Kidney (tissue), 14 donors: ENCODE data around the gene FAM184B. TPM values are rescaled to one million over a fixed set of nuclear protein-coding genes. Genes with fewer than 3 reads are reported as not detected.
A peak's percentile ranks its signal among the peaks of the same experiment; 100 is the strongest.

Experiments
- DNase-seq, 5 donors: peaks; one replicate each; pipeline ENCODE4 v3.0.0-alpha.2; 2013 to 2020
- FAIRE-seq: peaks from 2 replicates; lab custom pipeline; 2012; peaks lifted over from hg19 to GRCh38; lab: Jason Lieb, UNC
- H3K27ac ChIP-seq, 2 donors: one replicate each; pipeline ENCODE4 v1.7.0; 2013; ENCODE audit warnings: low read depth in 2 of 2, low read length in 2 of 2, inconsistent platforms in 1 of 2
- H3K27me3 ChIP-seq: one replicate; pipeline ENCODE4 v1.7.1; 2013; ENCODE audit warnings: low read length, inconsistent platforms; ENCODE audit not compliant: control insufficient read depth, insufficient read depth
- H3K36me3 ChIP-seq, 3 donors: one replicate each; pipeline versions ENCODE4 v1.7.0 to v1.7.1; 2013; ENCODE audit warnings: low read length in 3 of 3, control low read depth in 1 of 3, inconsistent platforms in 1 of 3; ENCODE audit not compliant: insufficient read depth in 3 of 3, control insufficient read depth in 2 of 3
- H3K4me1 ChIP-seq, 3 donors: one replicate each; pipeline versions ENCODE4 v1.7.0 to v1.7.1; 2013; ENCODE audit warnings: low read length in 3 of 3, inconsistent platforms in 1 of 3, low read depth in 1 of 3; ENCODE audit not compliant: control insufficient read depth in 2 of 3, insufficient read depth in 2 of 3
- H3K4me3 ChIP-seq, 3 donors: one replicate each; pipeline versions ENCODE4 v1.7.0 to v1.8.1; 2013; ENCODE audit warnings: low read length in 3 of 3, control low read depth in 1 of 3, inconsistent platforms in 1 of 3
- H3K9ac ChIP-seq, 3 donors: one replicate each; pipeline versions ENCODE4 v1.7.0 to v1.7.1; 2013; ENCODE audit warnings: low read length in 3 of 3, control low read depth in 1 of 3, inconsistent platforms in 1 of 3
- H3K9me3 ChIP-seq, 3 donors: one replicate each; pipeline versions ENCODE4 v1.7.0 to v1.7.1; 2013; ENCODE audit warnings: low read length in 3 of 3, control low read depth in 1 of 3, inconsistent platforms in 1 of 3; ENCODE audit not compliant: control insufficient read depth in 2 of 3, insufficient read depth in 1 of 3
- CTCF ChIP-seq: IDR thresholded peaks from 3 replicates; pipeline ENCODE4 v1.5.1; 2012; ENCODE audit warnings: mild to moderate bottlenecking, moderate library complexity, borderline replicate concordance; ENCODE audit not compliant: insufficient read depth; ENCODE audit errors: extremely low read depth
- intact Hi-C: fragments of 100-400 bp; cut with DNase I; formaldehyde crosslinking; loops from one replicate; pipeline ENCODE4 v1.11.1; 2022
- polyA plus RNA-seq: library from polyadenylated mRNA; stranded (reverse); fragments of 350-450 nt; fragmentation: Illumina TruSeq; extraction: RNeasy Lipid Tissue Mini Kit (QIAGEN cat#74804); gene quantifications from one replicate; pipeline ENCODE4 v1.2.3, GENCODE V29; 2014; ENCODE audit warnings: low read depth, low replicate concordance; ENCODE audit not compliant: insufficient read depth
- total RNA-seq: library from RNA; stranded (reverse); fragmentation: NEBNext Ultra II Directional; extraction: Animal tissue kit (Norgen Biotek cat#: 25700); gene quantifications from one replicate; pipeline ENCODE4 v1.2.1, GENCODE V29; 2021
- donor health status: control.
- donor health status: control.
- donor health status: control.
- donor health status: control.
- donor health status: control.
- donor health status: DM: yes; HTN: yes; CAD: no.
- donor health status: Normal renal cell carcinoma (clear cell type).

Gene FAM184B
- total and polyA plus RNA-seq, 2 donors from 2014 or later, result 0.09 to 0.39 TPM

GRCh38 chr4:17580969-17581368, 200.5 kb downstream of the FAM184B start:
- intact Hi-C loops, result no loop called here
- no peak for TF ChIP-seq CTCF
- Histone ChIP-seq H3K36me3 (peaks cover 5 to 44% (median 27%) of the 10 kb centered on the region in 3 donors), H3K9me3 (no peaks in the 10 kb centered on the region), H3K9ac (no peak overlapping the region), H3K4me3 (no peak overlapping the region), H3K27me3 (no peaks in the 10 kb centered on the region), H3K4me1 (peaks cover 0 to 19% (median 8%) of the 10 kb centered on the region in 3 donors), H3K27ac (peak overlapping the region in 1 of 2 donors; percentile 92)
- DNase-seq (no peak), FAIRE-seq (no peak)

Other genes starting within 250 kb of the FAM184B start
- gene LAP3, start 204.4 kb downstream of the FAM184B start, total RNA-seq, result 108 TPM
- gene LAP3, start 204.4 kb downstream of the FAM184B start, polyA plus RNA-seq, result 123 TPM
- gene MED28, start 167.0 kb downstream of the FAM184B start, total RNA-seq, result 45.2 TPM
- 26.1 TPM for gene MED28, start 167.0 kb downstream of the FAM184B start, polyA plus RNA-seq
- gene DCAF16, start 29.1 kb upstream of the FAM184B start, total RNA-seq, result 40.7 TPM
- 7.4 TPM for gene DCAF16, start 29.1 kb upstream of the FAM184B start, polyA plus RNA-seq
- 0.91 TPM for gene NCAPG, start 29.4 kb upstream of the FAM184B start, total RNA-seq
- 0.19 TPM for gene NCAPG, start 29.4 kb upstream of the FAM184B start, polyA plus RNA-seq
- 13.7 TPM for gene LCORL, start 240.1 kb upstream of the FAM184B start, total RNA-seq
- 2.8 TPM for gene LCORL, start 240.1 kb upstream of the FAM184B start, polyA plus RNA-seq